HepG2 (cell line): Measurements from ENCODE around the gene TMEM214. TPM values are rescaled to one million over a fixed set of nuclear protein-coding genes. Genes with fewer than 3 reads are reported as not detected.
A peak's percentile ranks its signal among the peaks of the same experiment; 100 is the strongest.

Experiments
- ARNT2 ChIP-seq: sonication (generic); formaldehyde crosslinking; IDR thresholded peaks from 2 replicates; pipeline ENCODE4 v1.8.0; 2022; ENCODE audit warnings: mild to moderate bottlenecking, low read depth, missing genetic modification reagents, moderate library complexity
- HDAC1 ChIP-seq: sonication (generic); formaldehyde crosslinking; IDR thresholded peaks from 2 replicates; pipeline ENCODE4 v1.5.1; 2020; ENCODE audit warnings: mild to moderate bottlenecking, missing genetic modification reagents
- JUN ChIP-seq: sonication (generic); formaldehyde crosslinking; IDR thresholded peaks from 2 replicates; pipeline ENCODE4 v1.4.0; 2020; ENCODE audit warnings: mild to moderate bottlenecking, missing genetic modification reagents
- KAT7 ChIP-seq: IDR thresholded peaks from 2 replicates; pipeline ENCODE4 v1.6.1; 2018; ENCODE audit warnings: borderline replicate concordance, missing compliant biosample characterization
- TFAP4 ChIP-seq: sonication (generic); IDR thresholded peaks from 2 replicates; pipeline ENCODE4 v1.6.1; 2016; ENCODE audit warnings: low read depth, borderline replicate concordance
- TRIM24 ChIP-seq: sonication (generic); formaldehyde crosslinking; IDR thresholded peaks from 2 replicates; pipeline ENCODE4 v1.8.0; 2022; ENCODE audit warnings: mild to moderate bottlenecking, missing genetic modification reagents
- TSC22D2 ChIP-seq: sonication (generic); formaldehyde crosslinking; IDR thresholded peaks from 2 replicates; pipeline ENCODE4 v1.5.1; 2020; ENCODE audit warnings: missing genetic modification reagents, mild to moderate bottlenecking, borderline replicate concordance
- ZBTB4 ChIP-seq: sonication (generic); formaldehyde crosslinking; IDR thresholded peaks from 2 replicates; pipeline ENCODE4 v1.4.0; 2020; ENCODE audit warnings: missing genetic modification reagents, mild to moderate bottlenecking, borderline replicate concordance
- ZNF256 ChIP-seq: sonication (generic); formaldehyde crosslinking; conservative IDR thresholded peaks from 2 replicates; pipeline ENCODE4 v1.4.0; 2020; ENCODE audit warnings: missing genetic modification reagents
- ZNF280B ChIP-seq: sonication (generic); formaldehyde crosslinking; IDR thresholded peaks from 2 replicates; pipeline ENCODE4 v1.5.0; 2020; ENCODE audit warnings: missing genetic modification reagents, mild to moderate bottlenecking, borderline replicate concordance
- ZNF34 ChIP-seq: sonication (generic); formaldehyde crosslinking; IDR thresholded peaks from 2 replicates; pipeline ENCODE4 v1.4.0; 2020; ENCODE audit warnings: mild to moderate bottlenecking, missing genetic modification reagents, borderline replicate concordance
- polyA plus RNA-seq, 8 experiments: library from polyadenylated mRNA; depleted of rRNA in 3 of 8; stranded (reverse) in 7 of 8; unstranded in 1 of 8; fragments of >200 nt; fragmentation: Illumina TruSeq in 4 of 8; extraction: Trizol in 4 of 8; gene quantifications; 2 replicates each; pipeline versions ENCODE4 v1.2.1 to v1.2.3, GENCODE V29; 2011 to 2016; ENCODE audit warnings: low read depth in 4 of 8, missing spikeins in 1 of 8, mixed read lengths in 1 of 8; ENCODE audit not compliant: insufficient read depth in 1 of 8
- total RNA-seq, 5 experiments: library from RNA; depleted of rRNA; stranded (reverse); fragments of >200 nt; fragmentation: Illumina TruSeq; extraction: Trizol; gene quantifications; 2 replicates each; pipeline ENCODE4 v1.2.3, GENCODE V29; 2016; ENCODE audit warnings: low read depth in 1 of 5
- TF ChIP-seq, protein P1 (sequence below): sonication (generic); formaldehyde crosslinking; IDR thresholded peaks from 2 replicates; pipeline ENCODE4 v1.9.0; 2022; ENCODE audit warnings: missing genetic modification reagents, mild to moderate bottlenecking, borderline replicate concordance
- TF ChIP-seq, protein P2 (sequence below): sonication (generic); formaldehyde crosslinking; conservative IDR thresholded peaks from 2 replicates; pipeline ENCODE4 v1.8.0; 2022; ENCODE audit warnings: missing genetic modification reagents
- TF ChIP-seq, protein P3 (sequence below), 2 experiments: sonication (generic) in 1 of 2; formaldehyde crosslinking in 1 of 2; IDR thresholded peaks; 2 replicates each; pipeline versions ENCODE4 v1.5.1 to v1.6.1; 2011 to 2020; ENCODE audit warnings: borderline replicate concordance in 1 of 2, low read depth in 1 of 2, low read length in 1 of 2, mild to moderate bottlenecking in 1 of 2, missing genetic modification reagents in 1 of 2, moderate library complexity in 1 of 2

Gene TMEM214
- total and polyA plus RNA-seq, 2 of the 13 experiments (the other 11 are each of a cell fraction or from before 2014, with no cell fraction given) = 58.3 to 132 TPM

- TF ChIP-seq TRIM24 = 0 out of 2 replicates have a peak, but pooled peaks have one; percentile 15
- peak; percentile 28 for TF ChIP-seq ZNF280B (CRISPR knock-in tag)
- TF ChIP-seq, protein P1, sequence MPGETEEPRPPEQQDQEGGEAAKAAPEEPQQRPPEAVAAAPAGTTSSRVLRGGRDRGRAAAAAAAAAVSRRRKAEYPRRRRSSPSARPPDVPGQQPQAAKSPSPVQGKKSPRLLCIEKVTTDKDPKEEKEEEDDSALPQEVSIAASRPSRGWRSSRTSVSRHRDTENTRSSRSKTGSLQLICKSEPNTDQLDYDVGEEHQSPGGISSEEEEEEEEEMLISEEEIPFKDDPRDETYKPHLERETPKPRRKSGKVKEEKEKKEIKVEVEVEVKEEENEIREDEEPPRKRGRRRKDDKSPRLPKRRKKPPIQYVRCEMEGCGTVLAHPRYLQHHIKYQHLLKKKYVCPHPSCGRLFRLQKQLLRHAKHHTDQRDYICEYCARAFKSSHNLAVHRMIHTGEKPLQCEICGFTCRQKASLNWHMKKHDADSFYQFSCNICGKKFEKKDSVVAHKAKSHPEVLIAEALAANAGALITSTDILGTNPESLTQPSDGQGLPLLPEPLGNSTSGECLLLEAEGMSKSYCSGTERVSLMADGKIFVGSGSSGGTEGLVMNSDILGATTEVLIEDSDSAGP (CRISPR knock-in tag) = peak; percentile 88
- no peak for TF ChIP-seq ZBTB4 (CRISPR knock-in tag)
- no peak; the same call in 1 of the 2 replicates for TF ChIP-seq ARNT2 (CRISPR knock-in tag)
- TF ChIP-seq, protein P2, sequence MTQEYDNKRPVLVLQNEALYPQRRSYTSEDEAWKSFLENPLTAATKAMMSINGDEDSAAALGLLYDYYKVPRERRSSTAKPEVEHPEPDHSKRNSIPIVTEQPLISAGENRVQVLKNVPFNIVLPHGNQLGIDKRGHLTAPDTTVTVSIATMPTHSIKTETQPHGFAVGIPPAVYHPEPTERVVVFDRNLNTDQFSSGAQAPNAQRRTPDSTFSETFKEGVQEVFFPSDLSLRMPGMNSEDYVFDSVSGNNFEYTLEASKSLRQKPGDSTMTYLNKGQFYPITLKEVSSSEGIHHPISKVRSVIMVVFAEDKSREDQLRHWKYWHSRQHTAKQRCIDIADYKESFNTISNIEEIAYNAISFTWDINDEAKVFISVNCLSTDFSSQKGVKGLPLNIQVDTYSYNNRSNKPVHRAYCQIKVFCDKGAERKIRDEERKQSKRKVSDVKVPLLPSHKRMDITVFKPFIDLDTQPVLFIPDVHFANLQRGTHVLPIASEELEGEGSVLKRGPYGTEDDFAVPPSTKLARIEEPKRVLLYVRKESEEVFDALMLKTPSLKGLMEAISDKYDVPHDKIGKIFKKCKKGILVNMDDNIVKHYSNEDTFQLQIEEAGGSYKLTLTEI = no peak
- peak; percentile 88; the same call in 1 of the 2 replicates for TF ChIP-seq TSC22D2 (CRISPR knock-in tag)
- peak; percentile 92; the same call in 1 of the 2 replicates for TF ChIP-seq KAT7
- TF ChIP-seq JUN (CRISPR knock-in tag) = peak; percentile 46; the same call in 1 of the 2 replicates
- TF ChIP-seq HDAC1 = no peak; the same call in 1 of the 2 replicates
- no peak for TF ChIP-seq TFAP4
- TF ChIP-seq ZNF34 (CRISPR knock-in tag) = 0 out of 2 replicates have a peak, but pooled peaks have one; percentile 3
- TF ChIP-seq, protein P3, sequence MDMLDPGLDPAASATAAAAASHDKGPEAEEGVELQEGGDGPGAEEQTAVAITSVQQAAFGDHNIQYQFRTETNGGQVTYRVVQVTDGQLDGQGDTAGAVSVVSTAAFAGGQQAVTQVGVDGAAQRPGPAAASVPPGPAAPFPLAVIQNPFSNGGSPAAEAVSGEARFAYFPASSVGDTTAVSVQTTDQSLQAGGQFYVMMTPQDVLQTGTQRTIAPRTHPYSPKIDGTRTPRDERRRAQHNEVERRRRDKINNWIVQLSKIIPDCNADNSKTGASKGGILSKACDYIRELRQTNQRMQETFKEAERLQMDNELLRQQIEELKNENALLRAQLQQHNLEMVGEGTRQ (IDR thresholded peaks at IDR 0.05; ENCODE audit: low read depth, low read length) = no peak
- TF ChIP-seq, protein P3 (CRISPR knock-in tag; IDR thresholded peaks at IDR 0.05; ENCODE audit: borderline replicate concordance) = no peak
- TF ChIP-seq ZNF256 = no peak
Observed at GRCh38 chr2:27049422-27050280, 16.9 kb downstream of the TMEM214 start (continued).
